ENCODE data around the gene SETD6. TPM values are rescaled to one million over a fixed set of nuclear protein-coding genes. Genes with fewer than 3 reads are reported as not detected.

The SETD6 gene
- total RNA-seq, 1 donor: 11.8 TPM

- H3K4me3 ChIP-seq (ENCODE audit: low read length): peak overlapping the region; percentile 18
- H3K27me3 ChIP-seq (ENCODE audit: insufficient read depth, low read length): peaks cover 11% of the 10 kb centered on the region
- peaks cover 17% of the 10 kb centered on the region for H3K4me1 ChIP-seq (ENCODE audit: insufficient read depth, low read length)
- H3K9me3 ChIP-seq (ENCODE audit: low read depth, low read length): no peaks in the 10 kb centered on the region
These were observed 14.7 kb upstream of the SETD6 start for GRCh38 chr16:58500430-58501241.

- Histone ChIP-seq H3K27me3 (ENCODE audit: insufficient read depth, low read length) (peaks cover 11% of the 10 kb centered on the region), H3K4me1 (ENCODE audit: insufficient read depth, low read length) (peaks cover 17% of the 10 kb centered on the region), H3K9me3 (ENCODE audit: low read depth, low read length) (no peaks in the 10 kb centered on the region), H3K4me3 (ENCODE audit: low read length) (peak overlapping the region; percentile 18)
These were observed 13.8 kb upstream of the SETD6 start for GRCh38 chr16:58501242-58502131.

- H3K9me3 ChIP-seq (ENCODE audit: low read depth, low read length): no peaks in the 10 kb centered on the region
- H3K4me1 ChIP-seq (ENCODE audit: insufficient read depth, low read length): peaks cover 17% of the 10 kb centered on the region
- peaks cover 11% of the 10 kb centered on the region for H3K27me3 ChIP-seq (ENCODE audit: insufficient read depth, low read length)
- H3K4me3 ChIP-seq (ENCODE audit: low read length): no peak overlapping the region
These were observed 12.9 kb upstream of the SETD6 start for GRCh38 chr16:58502217-58502921.

GRCh38 chr16:58503166-58503862, 12.0 kb upstream of the SETD6 start:
- H3K9me3 ChIP-seq (ENCODE audit: low read depth, low read length): no peaks in the 10 kb centered on the region
- peaks cover 17% of the 10 kb centered on the region for H3K4me1 ChIP-seq (ENCODE audit: insufficient read depth, low read length)
- H3K4me3 ChIP-seq (ENCODE audit: low read length): no peak overlapping the region
- peaks cover 11% of the 10 kb centered on the region for H3K27me3 ChIP-seq (ENCODE audit: insufficient read depth, low read length)

- Histone ChIP-seq H3K4me1 (ENCODE audit: insufficient read depth, low read length) (peaks cover 17% of the 10 kb centered on the region), H3K4me3 (ENCODE audit: low read length) (no peak overlapping the region), H3K27me3 (ENCODE audit: insufficient read depth, low read length) (peaks cover 11% of the 10 kb centered on the region), H3K9me3 (ENCODE audit: low read depth, low read length) (no peaks in the 10 kb centered on the region)
These were observed 11.2 kb upstream of the SETD6 start for GRCh38 chr16:58503863-58504688.

- Histone ChIP-seq H3K4me1 (ENCODE audit: insufficient read depth, low read length) (peaks cover 6% of the 10 kb centered on the region), H3K4me3 (ENCODE audit: low read length) (no peak overlapping the region), H3K27me3 (ENCODE audit: insufficient read depth, low read length) (peaks cover 3% of the 10 kb centered on the region), H3K9me3 (ENCODE audit: low read depth, low read length) (no peaks in the 10 kb centered on the region)
These were observed 8.8 kb upstream of the SETD6 start for GRCh38 chr16:58506241-58507194.

- Histone ChIP-seq H3K4me3 (ENCODE audit: low read length) (no peak overlapping the region), H3K4me1 (ENCODE audit: insufficient read depth, low read length) (no peaks in the 10 kb centered on the region), H3K27me3 (ENCODE audit: insufficient read depth, low read length) (no peaks in the 10 kb centered on the region), H3K9me3 (ENCODE audit: low read depth, low read length) (no peaks in the 10 kb centered on the region)
These were observed 7.9 kb upstream of the SETD6 start for GRCh38 chr16:58507195-58507962.

- Histone ChIP-seq H3K4me1 (ENCODE audit: insufficient read depth, low read length) (no peaks in the 10 kb centered on the region), H3K4me3 (ENCODE audit: low read length) (no peak overlapping the region), H3K27me3 (ENCODE audit: insufficient read depth, low read length) (no peaks in the 10 kb centered on the region), H3K9me3 (ENCODE audit: low read depth, low read length) (no peaks in the 10 kb centered on the region)
These were observed 7.2 kb upstream of the SETD6 start for GRCh38 chr16:58507963-58508670.

GRCh38 chr16:58508671-58509251, 6.6 kb upstream of the SETD6 start:
- H3K4me3 ChIP-seq (ENCODE audit: low read length): no peak overlapping the region
- no peaks in the 10 kb centered on the region for H3K9me3 ChIP-seq (ENCODE audit: low read depth, low read length)
- H3K4me1 ChIP-seq (ENCODE audit: insufficient read depth, low read length): no peaks in the 10 kb centered on the region
- no peaks in the 10 kb centered on the region for H3K27me3 ChIP-seq (ENCODE audit: insufficient read depth, low read length)

GRCh38 chr16:58509256-58510096, 5.8 kb upstream of the SETD6 start:
- H3K27me3 ChIP-seq (ENCODE audit: insufficient read depth, low read length): no peaks in the 10 kb centered on the region
- peaks cover under 1% of the 10 kb centered on the region for H3K4me1 ChIP-seq (ENCODE audit: insufficient read depth, low read length)
- H3K9me3 ChIP-seq (ENCODE audit: low read depth, low read length): no peaks in the 10 kb centered on the region
- H3K4me3 ChIP-seq (ENCODE audit: low read length): no peak overlapping the region

- H3K27me3 ChIP-seq (ENCODE audit: insufficient read depth, low read length): no peaks in the 10 kb centered on the region
- H3K9me3 ChIP-seq (ENCODE audit: low read depth, low read length): no peaks in the 10 kb centered on the region
- peaks cover 7% of the 10 kb centered on the region for H3K4me1 ChIP-seq (ENCODE audit: insufficient read depth, low read length)
- H3K4me3 ChIP-seq (ENCODE audit: low read length): no peak overlapping the region
These were observed 5.1 kb upstream of the SETD6 start for GRCh38 chr16:58510097-58510775.
